Measurements from ENCODE around the gene TTLL6.

Gene TTLL6

GRCh38 chr17:48733632-48734328, 83.2 kb downstream of the TTLL6 start:
- no peaks in the 10 kb centered on the region for H3K36me3 Mint-ChIP-seq (ENCODE audit: low read depth)
- no peak for TF ChIP-seq CTCF (IDR thresholded peaks at IDR 0.05; ENCODE audit: unreplicated experiment in 3 of 3)
- peaks cover 35% of the 10 kb centered on the region for H3K4me1 Mint-ChIP-seq
- peaks cover 100% of the 10 kb centered on the region for H3K27me3 Mint-ChIP-seq (ENCODE audit: low read depth)
- peaks cover 4% of the 10 kb centered on the region for H3K9me3 Mint-ChIP-seq
- peak overlapping the region; percentile 9 to 45 (median 19) for H3K4me3 Mint-ChIP-seq
- peak overlapping the region in 1 of 3 experiments; percentile 42 for H3K27ac Mint-ChIP-seq

- H3K27me3 Mint-ChIP-seq (ENCODE audit: low read depth): peaks cover 100% of the 10 kb centered on the region
- peaks cover 4% of the 10 kb centered on the region for H3K9me3 Mint-ChIP-seq
- peak overlapping the region; percentile 9 to 45 (median 17) for H3K4me3 Mint-ChIP-seq
- peaks cover 37% of the 10 kb centered on the region for H3K4me1 Mint-ChIP-seq
- H3K27ac Mint-ChIP-seq: peak overlapping the region in 1 of 3 experiments; percentile 42
- H3K36me3 Mint-ChIP-seq (ENCODE audit: low read depth): no peaks in the 10 kb centered on the region
- TF ChIP-seq CTCF (IDR thresholded peaks at IDR 0.05; ENCODE audit: unreplicated experiment in 3 of 3): no peak
Observed at GRCh38 chr17:48732688-48733629, 84.1 kb downstream of the TTLL6 start.

- peak overlapping the region in 1 of 3 experiments; percentile 26 for H3K4me3 Mint-ChIP-seq
- peaks cover 37% of the 10 kb centered on the region for H3K4me1 Mint-ChIP-seq
- H3K36me3 Mint-ChIP-seq (ENCODE audit: low read depth): no peaks in the 10 kb centered on the region
- TF ChIP-seq CTCF (IDR thresholded peaks at IDR 0.05; ENCODE audit: unreplicated experiment in 3 of 3): no peak
- peaks cover 100% of the 10 kb centered on the region for H3K27me3 Mint-ChIP-seq (ENCODE audit: low read depth)
- no peak overlapping the region for H3K27ac Mint-ChIP-seq
- peaks cover 4% of the 10 kb centered on the region for H3K9me3 Mint-ChIP-seq
Observed at GRCh38 chr17:48731355-48731754, 85.7 kb downstream of the TTLL6 start.

- no peak for TF ChIP-seq CTCF (IDR thresholded peaks at IDR 0.05; ENCODE audit: unreplicated experiment in 3 of 3)
- no peaks in the 10 kb centered on the region for H3K36me3 Mint-ChIP-seq (ENCODE audit: low read depth)
- peaks cover 37% of the 10 kb centered on the region for H3K4me1 Mint-ChIP-seq
- H3K27ac Mint-ChIP-seq: no peak overlapping the region
- H3K27me3 Mint-ChIP-seq (ENCODE audit: low read depth): peaks cover 100% of the 10 kb centered on the region
- H3K4me3 Mint-ChIP-seq: peak overlapping the region in 1 of 3 experiments; percentile 44
- peaks cover 4% of the 10 kb centered on the region for H3K9me3 Mint-ChIP-seq
Observed at GRCh38 chr17:48730240-48730550, 86.8 kb downstream of the TTLL6 start.

DNA sequence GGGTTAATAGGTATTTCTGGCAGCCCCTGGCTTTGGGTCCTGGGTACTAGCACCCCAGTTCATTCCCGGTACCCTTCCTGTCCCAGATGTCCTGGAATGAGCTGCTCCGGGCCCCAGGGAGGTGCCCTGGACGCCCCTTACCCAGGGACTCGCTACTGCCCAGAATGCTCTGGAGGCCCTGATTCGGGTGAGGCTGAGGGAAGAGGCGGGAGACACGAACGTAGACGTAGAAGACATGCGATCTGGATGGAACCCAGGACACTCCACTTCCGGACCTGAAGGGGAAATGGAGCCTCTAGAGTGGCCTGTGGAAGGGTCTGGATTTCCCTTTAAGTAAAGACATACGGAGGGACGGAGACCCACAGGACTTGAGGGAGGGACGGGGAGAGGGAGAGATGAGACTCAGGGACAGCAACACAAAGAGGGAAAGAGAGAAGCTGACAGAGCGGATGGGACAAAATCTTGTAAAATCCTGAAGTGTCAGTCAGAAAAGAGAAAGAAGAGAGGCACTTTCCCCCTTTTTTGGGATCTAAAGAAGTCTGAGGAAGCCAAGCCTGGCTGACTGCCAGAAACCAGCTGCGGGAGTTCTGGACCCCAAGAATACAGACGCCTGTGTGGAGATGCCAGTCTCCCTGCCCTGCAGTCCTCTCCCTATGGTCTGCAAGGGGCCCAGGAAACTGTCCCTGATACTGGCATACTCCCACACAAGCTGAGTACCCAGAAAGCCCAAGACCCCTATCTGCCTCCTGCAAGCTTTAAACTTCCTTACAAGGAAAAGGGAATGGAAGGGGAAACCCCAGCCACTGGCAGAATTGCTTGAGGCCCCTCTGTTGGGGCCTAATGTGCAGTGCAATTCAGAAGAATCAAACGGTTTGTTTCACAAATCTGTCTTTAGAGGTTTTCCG, 87.4 kb downstream of the TTLL6 start:
- H3K27me3 Mint-ChIP-seq (ENCODE audit: low read depth): peaks cover 100% of the 10 kb centered on the region
- H3K4me1 Mint-ChIP-seq: peaks cover 34% of the 10 kb centered on the region
- H3K4me3 Mint-ChIP-seq: peak overlapping the region; percentile 44 to 94 (median 80)
- H3K36me3 Mint-ChIP-seq (ENCODE audit: low read depth): no peaks in the 10 kb centered on the region
- no peak overlapping the region for H3K27ac Mint-ChIP-seq
- peaks cover 4% of the 10 kb centered on the region for H3K9me3 Mint-ChIP-seq
- TF ChIP-seq CTCF (IDR thresholded peaks at IDR 0.05; ENCODE audit: unreplicated experiment in 3 of 3): no peak

Measured in nephron (organoid).